Stimulated activated CD4-positive, alpha-beta T cell treated with anti-CD3 and anti-CD28 coated beads, Interleukin-4, amount 100 ng/mL, for 4 hours (primary cell): ENCODE results near the gene RBM19.

ENCODE experiments used
- DNase-seq, 2 experiments: peaks; one replicate each; pipeline ENCODE4 v3.0.0-alpha.2; 2020

RBM19 gene

GRCh38 chr12:113852695-113853490 lies 113.2 kb downstream of the RBM19 start:
- no peak for DNase-seq

- no peak for DNase-seq
Observed at GRCh38 chr12:113852264-113852663, 113.9 kb downstream of the RBM19 start.

GRCh38 chr12:113850309-113851056 lies 115.6 kb downstream of the RBM19 start:
- no peak for DNase-seq

GRCh38 chr12:113847856-113848255 lies 118.3 kb downstream of the RBM19 start:
- no peak for DNase-seq

- DNase-seq = no peak
Observed at GRCh38 chr12:113846883-113847755, 119.0 kb downstream of the RBM19 start.

GRCh38 chr12:113845900-113846674 lies 120.0 kb downstream of the RBM19 start:
- no peak for DNase-seq

GRCh38 chr12:113844495-113845210 lies 121.5 kb downstream of the RBM19 start:
- no peak for DNase-seq

- DNase-seq = no peak
Observed at GRCh38 chr12:113842699-113843098, 123.4 kb downstream of the RBM19 start.

GRCh38 chr12:113841786-113842185 lies 124.3 kb downstream of the RBM19 start:
- DNase-seq = no peak

- DNase-seq = no peak
Observed at GRCh38 chr12:113840401-113841042, 125.6 kb downstream of the RBM19 start.

- no peak for DNase-seq
Observed at GRCh38 chr12:113838896-113839295, 127.2 kb downstream of the RBM19 start.

GRCh38 chr12:113837528-113838296 lies 128.4 kb downstream of the RBM19 start:
- DNase-seq = no peak

GRCh38 chr12:113837084-113837483 lies 129.0 kb downstream of the RBM19 start:
- DNase-seq = no peak

- DNase-seq = no peak
Observed at GRCh38 chr12:113835896-113836295, 130.2 kb downstream of the RBM19 start.

- no peak for DNase-seq
Observed at GRCh38 chr12:113835433-113835832, 130.7 kb downstream of the RBM19 start.

GRCh38 chr12:113833422-113833821 lies 132.7 kb downstream of the RBM19 start:
- no peak for DNase-seq

GRCh38 chr12:113831476-113831875 lies 134.6 kb downstream of the RBM19 start:
- no peak for DNase-seq

- DNase-seq = no peak
Observed at GRCh38 chr12:113831016-113831415, 135.1 kb downstream of the RBM19 start.

- DNase-seq = no peak
Observed at GRCh38 chr12:113829212-113829611, 136.9 kb downstream of the RBM19 start.

- no peak for DNase-seq
Observed at GRCh38 chr12:113827539-113828114, 138.5 kb downstream of the RBM19 start.
